Body of pancreas (tissue), 4 donors: Measurements from ENCODE around the gene MYO5C.

ENCODE experiments used
- CTCF ChIP-seq, 7 experiments: fragments of 450-650 bp in 4 of 7; fragments of 200-600 bp in 3 of 7; sonication (generic) in 3 of 7; IDR thresholded peaks; one replicate each; pipeline ENCODE4 v1.5.1; 2016 to 2019; ENCODE audit warnings: antibody characterized with exemption in 7 of 7
- POLR2A ChIP-seq, 3 donors: fragments of 450-650 bp; IDR thresholded peaks; one replicate each; pipeline ENCODE4 v1.6.1; 2016; ENCODE audit warnings: antibody characterized with exemption in 3 of 3, mild to moderate bottlenecking in 2 of 3

- TF ChIP-seq POLR2A (IDR thresholded peaks at IDR 0.05): no peak
- no peak for TF ChIP-seq CTCF (IDR thresholded peaks at IDR 0.05)
Measured at GRCh38 chr15:52303093-52303772, 7.6 kb upstream of the MYO5C start.
